Natural killer cell (primary cell): ENCODE data around the gene GIGYF2. TPM values are rescaled to one million over a fixed set of nuclear protein-coding genes. Genes with fewer than 3 reads are reported as not detected.

Source experiments
- ATAC-seq, 3 donors: fragments of 150-1000 bp in 2 of 3; fragments of 200-7000 bp in 1 of 3; cut with Tn5 transposase; 1 replicate in 1 of 3; 2 replicates in 2 of 3; pipeline ENCODE4 v1.10.0; 2021; ENCODE audit warnings: mild to moderate bottlenecking in 2 of 3, moderate library complexity in 2 of 3
- DNase-seq, 2 donors: peaks; one replicate each; pipeline versions ENCODE4 v3.0.0 to v3.0.0-alpha.2; 2013 to 2021; ENCODE audit warnings: mixed read lengths in 1 of 2
- H3K27ac ChIP-seq: one replicate; pipeline ENCODE4 v1.5.1; 2013; ENCODE audit warnings: mild to moderate bottlenecking, low read length
- H3K27me3 ChIP-seq: one replicate; pipeline ENCODE4 v1.6.1; 2013; ENCODE audit warnings: low read length; ENCODE audit not compliant: control insufficient read depth, insufficient read depth
- H3K36me3 ChIP-seq: one replicate; pipeline ENCODE4 v1.6.1; 2013; ENCODE audit warnings: low read length; ENCODE audit not compliant: control insufficient read depth, insufficient read depth
- H3K4me1 ChIP-seq: one replicate; pipeline ENCODE4 v1.6.1; 2013; ENCODE audit warnings: low read length; ENCODE audit not compliant: control insufficient read depth, insufficient read depth
- H3K4me3 ChIP-seq: one replicate; pipeline ENCODE4 v1.5.1; 2013; ENCODE audit warnings: low read length
- H3K9me3 ChIP-seq: one replicate; pipeline ENCODE4 v1.6.1; 2013; ENCODE audit warnings: low read length; ENCODE audit not compliant: control insufficient read depth, insufficient read depth
- H3K27ac Mint-ChIP-seq, 2 donors: one replicate each; pipeline ENCODE4 v1.8.0; 2022; ENCODE audit warnings: mild to moderate bottlenecking in 2 of 2, mixed read lengths in 2 of 2, moderate library complexity in 1 of 2
- H3K27me3 Mint-ChIP-seq, 2 donors: one replicate each; pipeline ENCODE4 v1.8.0; 2022; ENCODE audit warnings: low read depth in 2 of 2, mixed read lengths in 2 of 2
- H3K36me3 Mint-ChIP-seq: one replicate; pipeline ENCODE4 v1.8.0; 2022; ENCODE audit warnings: mixed read lengths
- H3K4me1 Mint-ChIP-seq, 2 donors: one replicate each; pipeline ENCODE4 v1.8.0; 2022; ENCODE audit warnings: mixed read lengths in 2 of 2
- H3K4me3 Mint-ChIP-seq: one replicate; pipeline ENCODE4 v1.8.0; 2022; ENCODE audit warnings: mild to moderate bottlenecking, moderate library complexity, mixed read lengths
- H3K9me3 Mint-ChIP-seq, 2 donors: one replicate each; pipeline ENCODE4 v1.8.0; 2022; ENCODE audit warnings: mixed read lengths in 2 of 2
- WGBS: methylation state at CpG from one replicate; pipeline ENCODE4 v1.1.7; 2013; ENCODE audit warnings: missing lambda C conversion rate; ENCODE audit not compliant: insufficient coverage; 5-methylcytosine and 5-hydroxymethylcytosine counted together
- intact Hi-C: fragments of 100-400 bp; cut with micrococcal nuclease; formaldehyde crosslinking; loops from one replicate; pipeline ENCODE4 v1.14.2; 2022
- total RNA-seq, 4 donors: library from RNA; stranded (reverse); fragments of 120-200 nt in 1 of 4; gene quantifications; one replicate each; pipeline versions ENCODE4 v1.2.3 to v1.2.4, GENCODE V29; 2013 to 2022
- TF ChIP-seq, protein P1 (sequence below): fragments of 200-600 bp; IDR thresholded peaks from one replicate; pipeline ENCODE4 v1.8.0; 2022; ENCODE audit warnings: antibody characterized with exemption

GIGYF2 gene
- total RNA-seq, 3 donors from 2014 or later (not counting 1 experiment from before 2014, with no cell fraction given): 73.6 to 85.3 (median 80.1) TPM

DNA sequence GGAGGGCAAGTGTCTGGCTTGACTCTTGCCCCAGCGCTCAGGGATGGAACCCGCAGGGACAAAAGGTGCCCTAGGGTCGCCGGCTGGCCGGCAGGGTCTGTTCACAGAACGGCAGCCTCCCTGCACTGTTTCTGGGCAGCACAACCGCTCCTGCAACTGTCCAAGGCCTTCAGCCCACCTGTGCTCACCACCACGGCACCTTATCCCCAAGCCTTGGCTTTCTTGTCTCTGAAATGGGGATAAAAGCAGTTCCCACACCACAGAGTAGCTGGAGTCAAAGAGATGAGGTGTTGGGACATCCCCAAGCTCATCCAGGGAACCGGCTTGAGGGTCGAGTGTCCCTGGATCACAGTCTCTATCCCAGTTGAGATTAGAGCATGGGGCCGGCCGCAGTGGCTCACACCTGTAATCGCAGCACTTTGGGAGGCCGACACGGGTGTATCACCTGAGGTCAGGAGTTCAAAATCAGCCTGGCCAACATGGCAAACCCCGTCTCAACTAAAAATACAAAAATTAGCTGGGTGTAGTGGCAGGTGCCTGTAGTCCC is 177.6 kb downstream of the GIGYF2 start:
- peaks cover 8 to 10% of the 10 kb centered on the region in 2 donors for H3K27me3 Mint-ChIP-seq
- Histone ChIP-seq H3K4me1 (peaks cover 10% of the 10 kb centered on the region), H3K27ac (no peak overlapping the region), H3K9me3 (no peaks in the 10 kb centered on the region), H3K27me3 (peaks cover 12% of the 10 kb centered on the region), H3K4me3 (no peak overlapping the region), H3K36me3 (no peaks in the 10 kb centered on the region)
- H3K27ac Mint-ChIP-seq: no peak overlapping the region
- H3K9me3 Mint-ChIP-seq: no peaks in the 10 kb centered on the region
- H3K36me3 Mint-ChIP-seq: no peaks in the 10 kb centered on the region
- H3K4me1 Mint-ChIP-seq: peaks cover 0 to 5% of the 10 kb centered on the region in 2 donors
- intact Hi-C loops: no loop called here
- peak overlapping the region; percentile 72 for H3K4me3 Mint-ChIP-seq
- 94% methylated on average over 16 of the region's 16 CpGs for WGBS
- ATAC-seq (no peak), DNase-seq (no peak)
- TF ChIP-seq, protein P1, sequence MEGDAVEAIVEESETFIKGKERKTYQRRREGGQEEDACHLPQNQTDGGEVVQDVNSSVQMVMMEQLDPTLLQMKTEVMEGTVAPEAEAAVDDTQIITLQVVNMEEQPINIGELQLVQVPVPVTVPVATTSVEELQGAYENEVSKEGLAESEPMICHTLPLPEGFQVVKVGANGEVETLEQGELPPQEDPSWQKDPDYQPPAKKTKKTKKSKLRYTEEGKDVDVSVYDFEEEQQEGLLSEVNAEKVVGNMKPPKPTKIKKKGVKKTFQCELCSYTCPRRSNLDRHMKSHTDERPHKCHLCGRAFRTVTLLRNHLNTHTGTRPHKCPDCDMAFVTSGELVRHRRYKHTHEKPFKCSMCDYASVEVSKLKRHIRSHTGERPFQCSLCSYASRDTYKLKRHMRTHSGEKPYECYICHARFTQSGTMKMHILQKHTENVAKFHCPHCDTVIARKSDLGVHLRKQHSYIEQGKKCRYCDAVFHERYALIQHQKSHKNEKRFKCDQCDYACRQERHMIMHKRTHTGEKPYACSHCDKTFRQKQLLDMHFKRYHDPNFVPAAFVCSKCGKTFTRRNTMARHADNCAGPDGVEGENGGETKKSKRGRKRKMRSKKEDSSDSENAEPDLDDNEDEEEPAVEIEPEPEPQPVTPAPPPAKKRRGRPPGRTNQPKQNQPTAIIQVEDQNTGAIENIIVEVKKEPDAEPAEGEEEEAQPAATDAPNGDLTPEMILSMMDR: no peak

DNA sequence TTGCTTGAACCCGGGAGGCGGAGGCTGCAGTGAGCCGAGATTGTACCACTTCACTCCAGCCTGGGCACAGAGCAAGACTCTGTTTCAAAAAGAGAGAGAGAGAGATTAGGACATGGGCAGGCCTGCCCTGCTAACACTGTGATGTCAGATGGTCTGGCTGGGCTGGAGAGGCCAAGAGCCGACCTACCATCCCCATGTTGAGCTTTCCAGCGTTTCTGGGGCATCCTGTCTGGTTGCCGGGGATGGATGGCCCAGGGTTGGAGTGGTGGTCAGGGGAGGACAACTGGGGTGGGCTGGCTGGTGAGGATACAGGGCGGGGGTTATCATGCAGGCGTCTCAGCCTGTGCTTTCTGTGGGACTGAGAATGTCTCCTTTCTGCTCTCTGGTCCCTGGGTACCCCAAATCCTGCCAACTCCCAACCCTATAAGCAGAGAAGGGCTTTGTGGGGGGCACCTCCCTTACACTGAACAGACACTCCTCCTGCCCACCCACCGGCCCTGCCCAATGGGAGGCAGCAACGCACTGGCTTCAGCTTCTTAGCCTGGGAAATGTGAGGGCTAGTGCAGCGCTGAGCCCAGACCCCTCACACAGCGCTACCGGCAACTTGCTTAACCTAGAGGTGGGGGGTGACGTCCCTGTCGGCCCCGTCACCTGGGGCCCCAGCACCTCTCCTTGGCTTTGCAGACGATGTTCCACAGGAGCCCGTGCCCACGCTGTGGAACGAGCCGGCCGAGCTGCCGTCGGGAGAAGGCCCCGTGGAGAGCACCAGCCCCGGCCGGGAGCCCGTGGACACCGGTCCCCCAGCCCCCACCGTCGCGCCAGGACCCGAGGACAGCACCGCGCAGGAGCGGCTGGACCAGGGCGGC is 178.4 kb downstream of the GIGYF2 start:
- WGBS: 23% methylated on average over 33 of the region's 37 CpGs
- ATAC-seq: peak in 1 of 3 donors; percentile 12
- no peaks in the 10 kb centered on the region for H3K36me3 ChIP-seq
- H3K27ac ChIP-seq: no peak overlapping the region
- H3K9me3 ChIP-seq: no peaks in the 10 kb centered on the region
- Mint-ChIP-seq H3K27ac (no peak overlapping the region), H3K36me3 (no peaks in the 10 kb centered on the region), H3K9me3 (no peaks in the 10 kb centered on the region), H3K4me3 (peak overlapping the region; percentile 72), H3K27me3 (peaks cover 8 to 10% of the 10 kb centered on the region in 2 donors), H3K4me1 (peaks cover 0 to 5% of the 10 kb centered on the region in 2 donors)
- H3K27me3 ChIP-seq: peaks cover 12% of the 10 kb centered on the region
- DNase-seq: no peak
- H3K4me1 ChIP-seq: peaks cover 10% of the 10 kb centered on the region
- intact Hi-C loops: no loop called here
- TF ChIP-seq, protein P1: no peak
- no peak overlapping the region for H3K4me3 ChIP-seq

DNA sequence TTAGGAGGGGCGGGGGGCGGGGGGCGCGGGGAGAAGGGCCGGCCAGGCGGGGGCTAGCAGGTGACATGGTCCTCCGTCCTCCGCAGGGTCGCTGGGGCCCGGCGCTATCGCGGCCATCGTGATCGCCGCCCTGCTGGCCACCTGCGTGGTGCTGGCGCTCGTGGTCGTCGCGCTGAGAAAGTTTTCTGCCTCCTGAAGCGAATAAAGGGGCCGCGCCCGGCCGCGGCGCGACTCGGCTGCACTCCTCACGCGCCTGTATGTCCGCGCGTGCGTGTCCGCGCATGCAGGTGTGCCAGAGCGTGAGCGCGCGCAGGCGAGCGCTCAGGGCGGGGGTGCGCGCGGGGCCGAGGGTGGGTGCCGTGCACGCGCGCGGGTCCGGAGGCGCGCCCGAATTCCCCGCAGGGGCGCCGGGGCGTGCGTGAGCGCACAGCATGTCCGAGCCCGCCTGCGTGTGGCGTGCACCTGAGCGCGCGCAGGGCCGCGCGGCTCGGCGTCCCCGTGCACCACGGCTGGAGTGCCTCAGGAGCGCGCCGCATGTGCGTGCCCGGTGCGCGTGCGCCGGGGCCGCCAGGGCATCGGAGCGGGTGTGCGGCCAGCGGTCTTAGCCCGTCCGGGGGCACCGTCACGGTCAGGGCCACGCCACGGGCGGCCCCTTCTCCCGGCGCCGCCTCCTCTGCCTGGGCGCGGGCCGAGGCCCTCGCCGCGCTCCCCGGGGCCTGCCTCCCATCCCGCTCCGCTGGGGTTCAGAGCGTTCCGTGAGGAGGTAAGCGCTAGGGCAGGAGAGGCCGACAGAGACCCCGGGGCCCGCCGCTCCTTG is 179.2 kb downstream of the GIGYF2 start:
- peaks cover 10% of the 10 kb centered on the region for H3K4me1 ChIP-seq
- no peaks in the 10 kb centered on the region for H3K9me3 Mint-ChIP-seq
- no peak overlapping the region for H3K27ac ChIP-seq
- DNase-seq: peak in 1 of 2 donors; percentile 44
- H3K36me3 ChIP-seq: no peaks in the 10 kb centered on the region
- H3K27ac Mint-ChIP-seq: no peak overlapping the region
- H3K4me3 ChIP-seq: no peak overlapping the region
- H3K36me3 Mint-ChIP-seq: no peaks in the 10 kb centered on the region
- H3K27me3 Mint-ChIP-seq: peaks cover 8 to 10% of the 10 kb centered on the region in 2 donors
- under 1% methylated on average over 119 of the region's 119 CpGs for WGBS
- H3K4me1 Mint-ChIP-seq: peaks cover 0 to 5% of the 10 kb centered on the region in 2 donors
- TF ChIP-seq, protein P1: no peak
- peak overlapping the region; percentile 53 for H3K4me3 Mint-ChIP-seq
- intact Hi-C loops: no loop called here
- H3K27me3 ChIP-seq: peaks cover 12% of the 10 kb centered on the region
- no peaks in the 10 kb centered on the region for H3K9me3 ChIP-seq
- peak; percentile 51 to 72 (median 72) for ATAC-seq
